Anterior cingulate cortex (tissue), 58 donors: Measurements from ENCODE around the gene GTPBP3.
A peak's percentile ranks its signal among the peaks of the same experiment; 100 is the strongest.
"Not testable (repeated sequence)": the region's sequence is repeated elsewhere in the genome, so short reads cannot be mapped to it uniquely, and the experiment has no call there.

Experiments used
- DNase-seq, 58 donors: peaks; one replicate each; lab custom pipeline; 2025; lab: John Stamatoyannopoulos, UW

GTPBP3 gene, protein sequence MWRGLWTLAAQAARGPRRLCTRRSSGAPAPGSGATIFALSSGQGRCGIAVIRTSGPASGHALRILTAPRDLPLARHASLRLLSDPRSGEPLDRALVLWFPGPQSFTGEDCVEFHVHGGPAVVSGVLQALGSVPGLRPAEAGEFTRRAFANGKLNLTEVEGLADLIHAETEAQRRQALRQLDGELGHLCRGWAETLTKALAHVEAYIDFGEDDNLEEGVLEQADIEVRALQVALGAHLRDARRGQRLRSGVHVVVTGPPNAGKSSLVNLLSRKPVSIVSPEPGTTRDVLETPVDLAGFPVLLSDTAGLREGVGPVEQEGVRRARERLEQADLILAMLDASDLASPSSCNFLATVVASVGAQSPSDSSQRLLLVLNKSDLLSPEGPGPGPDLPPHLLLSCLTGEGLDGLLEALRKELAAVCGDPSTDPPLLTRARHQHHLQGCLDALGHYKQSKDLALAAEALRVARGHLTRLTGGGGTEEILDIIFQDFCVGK

DNA sequence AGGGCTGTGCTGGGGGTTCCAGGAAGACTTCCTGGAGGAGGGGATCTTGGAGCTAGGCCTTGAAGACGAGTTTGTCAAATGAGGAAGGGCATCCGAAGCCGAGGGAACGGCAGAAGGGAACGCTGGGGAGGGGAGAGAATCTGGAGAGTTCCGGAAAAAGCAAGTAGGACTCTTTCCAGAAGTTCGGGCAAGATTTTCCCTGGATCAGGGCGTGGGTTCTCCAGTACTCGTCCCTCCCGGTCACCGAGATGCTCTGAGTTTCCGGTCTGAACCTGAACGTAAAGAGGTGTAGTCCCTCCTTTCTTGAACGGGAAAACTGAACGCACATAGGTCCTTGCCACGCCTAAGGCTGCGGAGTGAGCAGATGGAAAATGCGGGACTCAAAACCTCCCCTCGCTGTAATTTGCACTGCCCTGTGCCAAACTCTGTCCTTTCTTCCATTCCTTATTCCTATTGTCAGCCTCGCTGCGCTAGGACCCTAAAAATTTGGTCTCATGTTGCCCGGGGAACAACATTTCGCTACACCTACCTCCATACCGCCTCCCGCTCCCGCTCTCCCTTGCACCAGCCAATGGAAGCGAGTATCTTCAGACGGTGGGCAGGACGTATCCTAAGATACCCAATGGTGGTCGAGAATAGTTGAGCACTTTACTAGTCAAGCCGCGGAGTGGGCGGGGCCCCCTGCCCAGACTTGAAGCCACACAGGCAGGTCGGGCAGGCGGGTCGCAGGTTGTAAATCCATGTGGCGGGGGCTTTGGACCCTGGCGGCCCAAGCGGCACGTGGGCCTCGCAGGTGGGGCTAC, at the start of gene GTPBP3:
Gene GTPBP3 (plus strand): TSS at position 682 of the 803 bp plus-strand sequence. CDS start 59 bp downstream, at position 741.
- DNase-seq, result peak; percentile 68 to 99 (median 94)

DNA sequence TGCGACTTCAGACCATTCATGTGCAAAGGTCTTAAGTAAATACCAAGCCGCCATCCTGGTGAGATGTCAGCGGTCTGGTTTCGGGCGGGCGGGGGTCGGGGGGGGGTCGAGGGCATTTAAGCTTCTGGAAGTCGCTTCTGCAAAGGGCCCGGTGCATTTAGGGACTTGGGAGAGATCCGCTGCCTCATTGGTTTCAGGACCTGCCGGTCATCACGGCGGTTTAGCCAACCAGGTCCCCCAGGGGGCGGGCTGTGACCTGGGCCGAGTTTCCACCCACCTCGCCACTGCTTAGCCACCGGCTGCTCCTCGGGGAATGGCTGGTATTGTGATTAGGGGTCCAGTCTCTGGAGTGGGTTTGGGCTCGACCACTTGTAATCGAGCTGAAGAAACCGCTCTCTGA, 47.9 kb upstream of the GTPBP3 start:
- peak in 23 of 58 donors; percentile 0 to 47 (median 13) for DNase-seq

DNA sequence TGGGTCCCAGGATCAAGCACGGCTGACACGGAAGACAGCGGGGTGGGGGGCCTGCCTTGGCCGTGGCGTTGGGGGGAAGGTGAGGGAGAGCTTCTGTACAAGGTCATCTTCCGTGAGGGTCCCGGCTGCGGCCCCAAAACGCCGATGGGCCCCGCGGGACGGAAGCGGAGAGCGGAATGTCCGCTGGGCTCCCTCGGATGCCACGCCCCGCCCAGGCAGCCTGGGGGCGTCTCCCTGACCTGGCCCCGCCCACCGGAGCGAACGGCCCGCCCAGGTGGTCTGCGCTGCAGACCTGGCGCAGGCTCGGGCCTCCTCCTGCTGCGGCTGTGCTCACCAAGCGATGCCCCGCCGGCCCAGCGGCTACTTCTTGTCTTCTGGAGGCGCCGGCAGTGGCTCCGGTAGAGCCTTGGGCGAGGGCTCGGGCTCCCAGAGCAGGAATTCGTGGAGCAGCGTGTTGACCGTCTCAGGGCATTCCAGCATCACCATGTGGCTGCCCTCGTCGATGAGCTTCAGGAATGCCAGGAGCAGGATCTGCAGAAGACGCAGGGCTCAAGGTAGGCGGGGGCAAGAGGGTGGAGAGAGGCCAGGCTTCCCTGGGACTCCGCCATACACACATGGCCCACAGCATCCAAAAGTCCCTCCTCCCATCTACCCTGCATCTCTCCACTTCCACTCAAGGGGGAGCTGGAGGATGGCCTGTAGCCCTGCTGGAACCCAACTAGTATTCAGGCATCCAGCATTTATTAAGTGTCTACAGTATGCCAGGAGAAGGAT, 44.9 kb upstream of the GTPBP3 start:
- DNase-seq, result peak in 35 of 58 donors; percentile 6 to 72 (median 32)

DNA sequence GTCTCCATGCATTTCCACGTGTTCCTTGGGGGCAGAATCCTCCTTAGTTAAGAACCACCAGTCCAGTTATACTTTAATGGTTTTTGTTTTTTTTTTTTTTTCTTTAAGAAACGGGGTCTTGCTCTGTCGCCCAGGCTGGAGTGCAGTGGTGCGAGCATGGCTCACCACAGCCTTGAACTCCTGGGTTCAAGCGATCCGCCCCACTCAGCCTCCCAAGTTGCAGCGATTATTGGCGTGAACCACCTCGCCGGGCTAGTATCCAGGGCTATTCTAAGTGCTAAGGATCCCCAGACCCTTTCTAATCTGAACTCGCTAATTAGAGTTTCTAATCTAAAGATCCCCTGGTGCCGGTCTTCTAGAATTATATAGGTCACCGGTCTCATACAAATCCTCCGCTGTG, 43.7 kb upstream of the GTPBP3 start:
- no peak for DNase-seq

DNA sequence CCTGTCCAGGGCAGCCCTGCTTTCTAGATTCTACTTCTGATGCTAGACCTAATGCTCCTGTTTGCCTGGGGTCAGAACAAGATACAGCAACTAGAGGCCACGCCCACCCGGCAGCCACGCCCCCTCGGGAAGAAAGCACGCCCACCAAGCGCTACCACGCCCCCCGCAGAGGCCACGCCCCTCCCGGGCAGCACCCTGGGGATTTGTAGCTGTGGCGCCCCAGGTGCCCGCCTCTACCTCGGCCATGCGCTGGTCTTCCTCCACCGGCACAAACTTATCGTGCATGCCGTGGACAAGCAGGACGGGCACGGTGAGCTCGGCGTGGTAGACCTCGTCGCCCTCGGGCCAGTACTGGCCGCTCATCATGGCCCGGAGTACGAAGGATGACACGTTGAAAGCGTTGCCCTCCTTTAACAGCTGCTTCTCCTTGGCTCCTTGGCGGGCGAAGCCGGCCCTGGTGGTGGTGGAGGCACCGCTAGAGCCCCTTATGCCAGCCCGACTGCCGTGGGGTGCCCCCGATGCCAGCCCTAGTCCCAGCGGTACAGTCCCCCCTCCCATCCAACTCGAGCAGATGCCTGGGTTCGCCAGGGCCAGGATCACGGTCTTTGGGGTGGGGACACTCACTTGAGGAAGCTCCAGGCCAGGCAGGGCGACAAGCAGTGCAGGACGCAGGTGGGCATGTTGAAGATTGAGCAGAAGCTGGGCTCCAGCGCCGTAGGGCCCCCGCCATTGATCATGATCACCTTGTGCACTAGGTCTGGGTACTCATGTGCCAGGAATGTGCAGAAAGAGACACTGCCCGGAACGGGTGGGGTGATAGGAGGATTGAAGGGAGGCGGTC, 43.1 kb upstream of the GTPBP3 start:
- DNase-seq, result peak in 1 of 58 donors; percentile 1

DNA sequence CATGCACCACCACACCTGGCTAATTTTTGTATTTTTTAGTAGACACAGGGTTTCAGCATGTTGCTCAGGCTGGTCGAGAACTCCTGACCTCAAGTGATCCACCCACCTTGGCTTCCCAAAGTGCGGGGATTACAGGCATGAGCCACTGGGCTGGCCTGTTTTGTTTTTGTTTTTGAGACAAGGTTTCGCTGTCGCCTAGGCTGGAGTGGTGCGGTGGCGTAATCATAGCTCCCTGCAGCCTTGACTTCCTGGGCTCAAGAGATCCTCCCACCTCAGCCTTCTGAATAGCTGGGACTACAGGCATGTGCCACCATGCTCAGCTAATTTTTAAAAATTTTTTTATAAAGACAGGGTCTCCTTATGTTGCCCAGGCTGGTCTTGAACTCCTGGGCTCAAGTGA, 41.8 kb upstream of the GTPBP3 start:
- not testable (repeated sequence) for DNase-seq

DNA sequence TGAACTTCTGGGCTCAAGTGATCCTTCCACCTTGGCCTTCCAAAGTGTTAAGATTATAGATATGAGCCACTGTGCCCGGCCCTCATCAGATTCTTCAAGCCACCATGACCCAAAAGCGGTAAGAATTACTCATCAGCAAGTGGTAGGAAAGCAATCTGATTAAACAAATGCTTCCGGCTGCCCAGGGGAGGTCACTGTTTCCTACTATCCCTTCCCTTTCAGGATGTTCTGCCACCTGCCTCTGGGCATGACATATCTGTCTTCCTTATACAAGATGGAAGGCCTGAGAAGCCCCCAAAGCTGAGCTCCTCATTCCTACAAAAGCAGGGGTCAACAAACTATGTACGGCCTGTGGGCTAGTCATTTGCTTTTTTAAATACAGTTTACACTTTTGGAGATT, 41.1 kb upstream of the GTPBP3 start:
- DNase-seq, result no peak

DNA sequence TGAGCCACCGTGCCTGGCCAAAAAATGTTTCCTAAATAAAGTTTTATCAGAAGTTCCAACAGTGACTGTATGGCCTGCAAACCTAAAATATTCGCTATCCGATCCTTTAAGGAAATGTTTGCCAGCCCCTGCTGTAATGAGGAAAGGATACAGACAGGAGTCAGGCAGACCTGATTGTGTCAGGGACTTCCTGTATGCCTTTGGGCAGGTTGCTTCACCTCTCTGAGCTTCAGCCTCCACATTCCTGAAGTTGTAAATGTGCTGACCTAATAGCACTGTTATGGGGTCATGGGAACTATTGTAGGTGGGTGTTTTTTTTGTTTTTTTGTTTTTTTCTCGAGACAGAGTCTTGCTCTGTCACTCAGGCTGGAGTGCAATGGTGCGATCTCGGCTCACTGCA, 40.4 kb upstream of the GTPBP3 start:
- DNase-seq, result no peak

DNA sequence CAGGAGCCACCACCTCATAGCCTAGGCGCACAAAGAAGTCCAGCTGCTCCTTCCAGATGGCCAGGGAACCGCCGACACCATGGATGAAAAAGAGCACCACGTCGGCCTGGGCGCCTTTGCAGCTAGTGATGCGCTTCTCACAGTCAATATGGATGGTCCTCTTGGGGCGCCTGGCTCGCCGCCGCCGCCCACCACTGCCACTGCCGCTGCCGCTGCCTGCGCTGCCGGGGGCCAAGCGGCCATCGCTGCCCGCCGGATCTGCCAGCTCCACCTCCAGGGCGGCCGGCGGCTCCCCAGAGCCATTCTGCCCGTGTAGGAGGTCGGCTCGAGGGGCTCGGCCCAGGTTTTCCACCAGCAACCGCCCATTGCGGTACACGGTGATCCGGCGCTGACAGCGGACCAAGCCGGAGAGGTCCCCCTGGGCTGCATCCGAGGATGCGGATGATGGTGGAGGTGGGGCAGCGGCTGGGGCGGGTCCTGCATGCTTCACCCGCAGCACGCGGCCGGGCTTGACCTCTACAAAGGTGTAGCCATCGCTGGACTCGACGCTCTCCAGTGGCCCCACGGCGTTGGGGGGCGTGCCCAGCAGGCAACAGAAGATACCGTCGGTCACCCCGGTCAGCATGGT, 36.2 kb upstream of the GTPBP3 start:
- no peak for DNase-seq

DNA sequence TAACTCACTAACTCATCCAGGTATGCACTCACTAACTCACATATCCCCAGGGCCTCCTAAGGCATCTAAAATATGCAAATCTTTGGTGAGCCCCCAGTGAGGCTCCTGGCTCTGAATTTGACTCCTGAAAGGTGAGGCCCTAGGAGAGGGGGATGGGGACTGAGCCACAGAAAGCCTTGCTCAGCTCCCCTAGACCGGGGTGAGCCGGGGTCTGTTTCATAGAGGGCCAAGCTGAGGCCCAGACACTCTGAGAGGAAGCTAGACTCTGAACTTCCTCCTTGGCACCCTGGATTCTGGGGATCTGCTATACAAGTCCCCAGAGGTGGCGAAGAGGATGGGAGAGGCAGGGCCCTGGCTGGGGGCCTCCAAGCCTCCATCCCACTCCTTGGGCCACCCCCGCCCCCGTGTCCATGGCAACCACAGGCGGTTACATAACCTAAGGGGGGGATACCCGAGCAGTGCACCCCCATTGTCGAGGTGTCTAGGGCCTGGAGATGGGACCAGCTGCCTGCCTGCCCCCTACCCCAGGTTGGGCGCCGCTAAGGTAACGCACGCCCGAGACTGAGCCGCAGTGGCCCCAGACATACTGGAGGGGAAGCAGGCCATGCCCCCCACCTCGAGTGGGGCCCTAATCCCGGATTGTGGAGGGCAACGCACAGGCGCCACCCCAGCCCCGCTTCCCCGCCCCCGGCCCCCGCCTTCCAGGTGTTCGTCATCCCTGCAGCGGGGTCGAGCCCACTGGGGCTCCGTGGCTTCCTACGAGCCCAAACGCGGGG, 34.8 kb upstream of the GTPBP3 start:
- peak in 30 of 58 donors; percentile 6 to 69 (median 30) for DNase-seq

DNA sequence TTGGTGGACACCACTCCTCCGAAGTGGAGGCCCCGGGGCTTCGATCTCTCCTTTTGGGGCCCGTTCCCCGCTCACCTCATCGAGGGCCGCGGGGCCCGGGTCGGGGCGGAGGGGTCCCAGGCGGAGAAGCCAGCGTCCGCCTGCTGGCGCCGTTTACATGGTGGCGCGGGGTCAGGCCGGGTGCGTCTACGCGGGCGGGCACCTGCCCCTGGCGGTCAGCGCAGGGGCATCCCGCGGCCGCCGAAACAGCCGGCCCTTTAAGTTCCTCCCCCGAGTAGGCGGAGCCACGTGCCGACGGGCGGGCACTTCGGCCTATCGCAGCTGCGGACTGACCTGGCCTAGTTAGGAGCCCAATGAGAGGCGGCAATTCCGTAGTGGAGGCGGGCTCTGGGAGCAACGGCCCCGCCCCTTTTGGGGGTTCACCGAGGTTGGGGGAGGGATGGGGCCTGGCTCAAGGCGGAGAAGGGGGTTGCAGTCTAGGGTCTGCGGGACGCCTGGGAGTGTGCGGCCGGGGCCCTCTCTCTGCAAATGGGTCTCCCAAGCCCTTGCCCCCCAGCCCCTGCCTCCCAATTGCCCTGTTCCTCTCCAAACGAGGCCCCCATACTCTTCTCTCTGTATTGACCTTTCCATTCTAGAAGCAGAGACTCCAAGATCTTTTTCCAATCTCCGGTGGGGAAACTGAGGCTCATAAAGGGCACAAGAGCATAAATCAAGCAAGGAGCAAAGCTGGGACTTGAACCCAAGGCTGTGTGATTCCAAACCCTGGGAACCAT, 34.0 kb upstream of the GTPBP3 start, which contains the start of gene ABHD8:
Gene ABHD8 (minus strand): TSS at position 259 of the 773 bp plus-strand sequence. CDS start 1,809 bp downstream, outside the sequence.
- peak; percentile 50 to 97 (median 90) for DNase-seq

DNA sequence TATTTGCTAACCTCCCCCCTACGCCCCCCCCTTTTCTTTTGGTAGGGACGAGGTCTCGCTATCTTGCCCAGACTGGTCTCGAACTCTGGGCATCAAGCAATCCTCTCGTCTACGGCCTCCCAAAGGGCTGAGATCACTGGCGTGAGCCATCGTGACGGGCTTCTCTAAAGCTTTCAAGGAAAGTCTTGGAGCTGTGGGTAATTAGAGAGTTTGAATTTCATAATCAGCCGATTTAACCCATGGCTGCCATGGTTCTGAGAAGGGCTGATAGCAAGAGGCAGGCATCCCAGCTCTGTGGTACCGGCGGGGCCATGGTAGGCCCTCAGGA, 33.4 kb upstream of the GTPBP3 start:
- no peak for DNase-seq

DNA sequence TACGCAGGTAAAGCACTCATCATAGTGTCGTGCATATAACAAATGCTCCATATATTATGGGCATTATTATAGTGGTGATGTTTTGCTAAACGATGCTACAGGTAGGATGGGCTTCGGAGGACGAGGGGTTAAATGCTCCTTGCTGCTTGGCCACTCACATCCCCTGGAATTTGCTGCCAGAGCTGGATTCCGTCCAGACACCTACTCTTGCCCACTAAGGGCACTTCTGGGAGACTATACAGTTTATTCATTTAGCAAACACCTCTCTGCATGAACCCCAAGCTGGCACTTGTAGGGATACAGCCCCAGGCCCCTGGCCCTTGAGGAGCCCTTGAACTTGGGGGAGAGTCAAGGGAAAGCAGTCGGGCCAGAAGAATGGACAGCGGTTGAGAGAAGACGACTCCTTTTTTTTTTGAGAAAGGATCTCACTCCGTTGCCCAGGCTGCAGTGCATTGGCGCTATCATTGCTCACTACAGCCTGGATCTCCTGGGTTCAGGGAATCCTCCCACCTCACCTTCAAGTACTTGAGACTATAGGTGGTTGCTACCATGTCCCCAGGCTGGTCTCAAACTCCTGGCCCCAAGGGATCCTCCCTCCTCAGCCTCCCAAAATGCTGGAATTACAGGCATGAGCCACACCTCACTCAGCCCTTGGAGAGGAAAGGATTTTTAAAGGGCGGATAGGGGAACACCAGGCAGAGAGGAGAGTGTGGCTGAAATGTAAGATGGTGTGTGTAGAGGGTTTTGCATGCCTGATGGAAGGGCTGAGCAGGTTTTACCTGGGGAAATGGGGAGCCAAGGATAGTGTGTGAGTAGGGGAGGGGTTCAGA, 32.8 kb upstream of the GTPBP3 start:
- DNase-seq, result peak in 4 of 58 donors; percentile 13 to 28 (median 24)

DNA sequence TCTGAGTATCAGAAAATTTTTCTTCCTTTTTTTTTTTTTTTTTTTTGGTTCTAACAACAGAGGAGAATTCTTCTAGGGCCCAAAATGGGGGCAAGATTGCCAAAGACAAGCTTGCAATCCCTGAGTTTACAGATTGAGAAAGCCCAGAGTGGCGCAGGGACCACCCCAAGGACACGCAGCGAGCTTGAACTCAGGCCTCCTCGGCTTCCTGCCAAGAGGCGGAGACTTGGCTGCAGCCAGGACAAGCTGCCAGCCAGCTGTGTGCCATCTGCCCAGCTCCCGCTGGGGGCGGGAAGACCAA, 32.2 kb upstream of the GTPBP3 start:
- peak in 1 of 58 donors; percentile 100 for DNase-seq

DNA sequence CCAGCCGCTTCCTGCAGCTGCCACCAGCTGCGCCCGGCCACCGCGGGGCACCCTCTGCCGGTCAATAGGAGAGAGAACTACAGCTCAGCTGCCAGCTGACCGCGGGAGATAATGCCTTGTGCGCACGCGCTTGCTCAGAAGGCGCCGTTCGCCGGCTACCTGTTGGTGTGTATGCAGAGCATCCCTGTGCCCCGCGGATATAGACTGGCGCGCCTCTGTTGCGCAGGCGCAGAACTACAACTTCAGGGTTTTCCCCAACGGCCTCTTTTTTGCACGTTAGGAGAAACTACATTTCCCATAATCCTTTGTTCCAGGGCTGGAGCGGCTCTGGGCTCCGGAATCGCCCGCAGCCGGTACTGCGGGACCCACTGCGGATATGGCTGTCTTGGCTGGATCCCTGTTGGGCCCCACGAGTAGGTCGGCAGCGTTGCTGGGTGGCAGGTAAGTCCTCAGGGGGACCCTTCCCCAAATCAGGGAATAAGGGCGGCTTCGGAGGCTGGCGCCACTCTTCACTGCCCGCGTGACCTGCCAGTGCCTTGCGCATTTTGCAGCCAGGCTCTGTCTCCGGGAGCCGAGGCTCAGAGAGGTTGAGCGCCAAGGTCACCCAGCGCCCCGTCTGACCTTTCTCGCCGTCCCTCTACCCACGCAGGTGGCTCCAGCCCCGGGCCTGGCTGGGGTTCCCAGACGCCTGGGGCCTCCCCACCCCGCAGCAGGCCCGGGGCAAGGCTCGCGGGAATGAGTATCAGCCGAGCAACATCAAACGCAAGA, 31.7 kb upstream of the GTPBP3 start, which contains the start of gene MRPL34:
Gene MRPL34 (plus strand): TSS at position 356 of the 768 bp plus-strand sequence. CDS start 21 bp downstream, at position 377.
- DNase-seq, result peak; percentile 67 to 100 (median 94)

DNA sequence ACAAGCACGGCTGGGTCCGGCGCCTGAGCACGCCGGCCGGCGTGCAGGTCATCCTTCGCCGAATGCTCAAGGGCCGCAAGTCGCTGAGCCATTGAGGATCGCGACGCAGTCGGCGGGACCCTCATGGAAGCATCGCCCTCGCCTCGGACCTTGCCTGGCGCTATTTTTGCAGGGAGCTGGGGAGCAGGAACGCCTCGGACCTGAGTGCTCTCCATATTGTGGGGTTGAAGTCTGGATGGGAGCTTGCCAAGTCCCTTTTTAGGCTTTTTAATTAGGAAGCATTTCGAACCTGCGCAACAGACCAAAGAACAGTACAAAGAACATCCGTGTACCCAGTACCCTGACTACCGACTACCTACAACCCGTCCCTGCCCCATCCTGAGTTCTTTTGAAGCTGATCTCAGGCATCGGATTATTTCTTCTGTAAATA, 31.1 kb upstream of the GTPBP3 start:
- peak in 5 of 58 donors; percentile 30 to 67 (median 40) for DNase-seq
